Measurements from ENCODE around the gene CEP44. TPM values are rescaled to one million over a fixed set of nuclear protein-coding genes. Genes with fewer than 3 reads are reported as not detected.

CEP44 gene
- total and polyA plus RNA-seq, 9 donors = 9.7 to 18.6 (median 12.8) TPM

DNA sequence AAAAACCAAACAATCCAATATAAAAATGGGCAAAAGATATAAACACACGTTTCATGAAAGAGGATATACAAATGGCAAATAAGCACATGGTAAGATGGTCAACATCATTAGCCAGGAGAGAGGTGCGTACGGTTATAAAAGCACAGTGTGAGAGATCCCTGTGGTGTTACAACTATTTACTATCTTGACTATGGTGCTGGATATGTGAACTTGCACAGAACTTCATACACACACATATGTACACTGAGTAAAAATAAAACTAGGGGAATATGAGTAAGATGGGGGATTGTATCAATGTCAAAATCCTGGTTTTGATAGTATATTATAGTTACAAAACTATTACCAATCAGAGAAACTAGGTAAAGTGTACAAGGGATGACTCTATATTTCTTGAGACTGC, 8.6 kb upstream of the CEP44 start:
- no peaks in the 10 kb centered on the region for H3K36me3 ChIP-seq (ENCODE audit: control insufficient read depth, insufficient read depth, low read length)
- H3K27me3 ChIP-seq (ENCODE audit: control insufficient read depth, insufficient read depth, low read length) = no peaks in the 10 kb centered on the region
- no peak overlapping the region for H3K27ac ChIP-seq (ENCODE audit: low read length)
- DNase-seq = no peak
- peaks cover 6% of the 10 kb centered on the region for H3K9me3 ChIP-seq (replicated peaks; ENCODE audit: control insufficient read depth, low read depth, low read length)
- H3K4me1 ChIP-seq (ENCODE audit: control insufficient read depth, insufficient read depth, low read length) = no peaks in the 10 kb centered on the region
- H3K4me3 ChIP-seq (ENCODE audit: low read length) = no peak overlapping the region
- no CpG with 5 or more reads among the region's 3 CpGs for WGBS (ENCODE audit: insufficient coverage)

DNA sequence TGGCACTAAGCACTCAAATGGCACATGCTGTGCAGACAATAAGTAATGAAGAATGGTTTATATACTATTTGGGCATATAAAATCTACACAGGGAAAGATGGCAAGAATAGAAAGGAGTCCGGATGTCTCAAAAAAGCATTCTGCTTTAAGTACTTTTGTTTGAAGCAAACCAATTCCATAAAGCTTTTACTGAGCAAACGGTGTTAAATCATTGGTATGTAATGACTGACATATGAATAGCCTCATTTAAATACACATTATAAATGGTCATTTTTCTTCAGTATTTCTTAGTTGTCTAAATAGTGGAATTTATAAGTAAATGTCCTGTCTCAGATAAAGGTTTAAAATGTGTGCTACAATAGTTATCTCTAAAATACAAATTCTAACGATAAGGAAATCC, 6.3 kb upstream of the CEP44 start:
- Histone ChIP-seq H3K27me3 (ENCODE audit: control insufficient read depth, insufficient read depth, low read length) (no peaks in the 10 kb centered on the region), H3K4me1 (ENCODE audit: control insufficient read depth, insufficient read depth, low read length) (peaks cover 3% of the 10 kb centered on the region), H3K27ac (ENCODE audit: low read length) (no peak overlapping the region), H3K36me3 (ENCODE audit: control insufficient read depth, insufficient read depth, low read length) (no peaks in the 10 kb centered on the region), H3K4me3 (ENCODE audit: low read length) (no peak overlapping the region), H3K9me3 (replicated peaks; ENCODE audit: control insufficient read depth, low read depth, low read length) (peaks cover 6% of the 10 kb centered on the region)
- WGBS (ENCODE audit: insufficient coverage) = no CpG with 5 or more reads among the region's 3 CpGs
- DNase-seq = no peak

DNA sequence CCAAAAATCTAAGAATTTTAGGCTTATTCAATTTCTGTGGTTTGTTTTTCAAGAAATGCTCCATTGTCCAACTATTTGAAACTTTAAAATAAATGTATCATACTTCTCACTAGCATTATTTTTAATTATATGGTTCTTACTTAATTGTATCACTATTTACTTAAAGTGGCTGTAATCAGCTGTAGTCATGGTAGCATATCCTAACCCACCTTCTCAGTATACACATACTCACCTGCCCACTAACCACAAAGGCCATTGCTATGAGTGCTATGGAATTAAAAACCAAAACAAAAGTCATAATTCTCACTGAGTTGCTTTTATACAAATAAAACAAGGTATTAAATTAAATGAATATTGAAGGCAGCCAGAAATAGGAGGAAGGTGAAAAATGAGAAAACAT, 5.2 kb upstream of the CEP44 start:
- DNase-seq = no peak
- no peak overlapping the region for H3K4me3 ChIP-seq (ENCODE audit: low read length)
- no peaks in the 10 kb centered on the region for H3K36me3 ChIP-seq (ENCODE audit: control insufficient read depth, insufficient read depth, low read length)
- H3K27me3 ChIP-seq (ENCODE audit: control insufficient read depth, insufficient read depth, low read length) = no peaks in the 10 kb centered on the region
- H3K27ac ChIP-seq (ENCODE audit: low read length) = no peak overlapping the region
- H3K4me1 ChIP-seq (ENCODE audit: control insufficient read depth, insufficient read depth, low read length) = peaks cover 3% of the 10 kb centered on the region
- peaks cover 6% of the 10 kb centered on the region for H3K9me3 ChIP-seq (replicated peaks; ENCODE audit: control insufficient read depth, low read depth, low read length)

DNA sequence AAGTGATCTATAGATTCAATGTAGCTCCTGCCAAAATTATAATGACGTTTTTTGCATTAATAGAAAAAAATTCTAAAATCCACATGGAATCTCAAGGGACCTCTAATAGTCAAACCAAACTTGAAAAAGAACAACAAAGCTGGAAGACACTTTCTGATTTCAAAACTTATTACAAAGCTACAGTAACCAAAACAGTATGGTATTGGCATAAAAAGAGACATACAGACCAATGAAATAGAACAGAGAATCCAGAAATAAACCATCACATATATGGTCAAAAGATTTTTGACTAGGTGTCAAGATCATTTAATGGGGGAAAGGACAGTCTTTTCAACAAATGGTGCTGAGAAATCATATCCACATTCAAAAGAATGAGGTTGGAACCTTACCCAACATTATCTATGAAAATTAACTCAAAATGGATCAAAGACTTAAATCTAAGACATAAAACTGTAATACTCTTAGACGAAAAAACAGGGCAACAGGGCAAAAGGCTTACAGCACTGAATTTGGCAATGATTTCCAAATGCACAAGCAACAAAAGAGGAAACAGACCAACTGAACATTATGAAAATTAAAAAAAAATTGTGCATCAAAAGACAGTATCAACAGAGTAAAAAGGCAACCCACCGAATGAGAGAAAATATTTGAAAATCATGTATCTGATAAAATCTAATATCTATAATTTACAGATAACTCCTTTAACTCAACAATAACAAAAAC, 4.1 kb upstream of the CEP44 start:
- Histone ChIP-seq H3K36me3 (ENCODE audit: control insufficient read depth, insufficient read depth, low read length) (no peaks in the 10 kb centered on the region), H3K9me3 (replicated peaks; ENCODE audit: control insufficient read depth, low read depth, low read length) (peaks cover 6% of the 10 kb centered on the region), H3K27me3 (ENCODE audit: control insufficient read depth, insufficient read depth, low read length) (no peaks in the 10 kb centered on the region), H3K4me3 (ENCODE audit: low read length) (no peak overlapping the region), H3K27ac (ENCODE audit: low read length) (no peak overlapping the region), H3K4me1 (ENCODE audit: control insufficient read depth, insufficient read depth, low read length) (peaks cover 3% of the 10 kb centered on the region)
- no peak for DNase-seq
- no CpG with 5 or more reads among the region's 3 CpGs for WGBS (ENCODE audit: insufficient coverage)

DNA sequence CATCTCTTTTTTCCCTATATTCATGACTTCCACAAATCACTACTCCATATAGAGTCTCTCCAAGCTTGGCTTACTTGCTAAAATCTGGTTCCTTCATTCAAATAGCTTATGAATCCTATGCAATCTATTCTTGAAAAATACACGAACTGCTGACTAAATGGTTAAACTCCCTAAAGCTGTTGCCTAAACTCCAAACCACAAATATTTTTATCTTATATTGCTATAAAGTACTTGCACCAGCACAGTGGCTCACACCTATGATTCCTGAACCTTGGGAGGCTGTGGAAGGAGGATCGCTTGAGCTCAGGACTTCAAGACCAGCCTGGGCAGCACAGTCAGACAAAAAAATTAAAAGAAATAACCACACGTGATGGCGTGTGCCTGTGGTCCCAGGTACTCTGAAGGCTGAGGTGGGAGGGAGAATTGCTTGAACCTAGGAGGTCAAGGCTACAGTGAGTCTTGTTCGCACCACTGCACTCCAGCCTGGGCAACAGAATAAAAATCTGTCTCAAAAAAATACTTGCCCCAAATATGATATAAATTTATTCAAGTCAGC, 2.5 kb upstream of the CEP44 start:
- H3K27me3 ChIP-seq (ENCODE audit: control insufficient read depth, insufficient read depth, low read length) = no peaks in the 10 kb centered on the region
- peaks cover 6% of the 10 kb centered on the region for H3K9me3 ChIP-seq (replicated peaks; ENCODE audit: control insufficient read depth, low read depth, low read length)
- no peaks in the 10 kb centered on the region for H3K36me3 ChIP-seq (ENCODE audit: control insufficient read depth, insufficient read depth, low read length)
- peaks cover 3% of the 10 kb centered on the region for H3K4me1 ChIP-seq (ENCODE audit: control insufficient read depth, insufficient read depth, low read length)
- H3K27ac ChIP-seq (ENCODE audit: low read length) = no peak overlapping the region
- H3K4me3 ChIP-seq (ENCODE audit: low read length) = no peak overlapping the region
- WGBS (ENCODE audit: insufficient coverage) = no CpG with 5 or more reads among the region's 5 CpGs
- DNase-seq = no peak

DNA sequence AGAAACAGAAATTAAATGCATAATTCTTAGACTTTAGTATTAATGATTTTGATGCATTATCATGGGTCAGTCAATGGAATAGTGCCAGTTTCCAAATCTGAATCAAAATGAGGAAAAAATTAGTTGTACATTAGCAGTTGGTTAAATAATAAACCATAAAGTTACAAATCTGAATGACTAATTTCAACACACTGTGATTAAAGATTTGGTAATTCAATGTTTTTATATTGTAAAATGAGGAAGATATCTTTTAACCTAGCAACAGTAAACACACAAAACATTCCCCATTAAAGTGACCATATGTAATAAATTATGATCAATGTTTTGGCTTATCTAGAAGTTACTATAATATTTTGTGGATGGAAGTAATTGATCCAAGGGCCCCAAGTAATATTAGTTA, 1.8 kb upstream of the CEP44 start:
- no peak for DNase-seq
- peaks cover 3% of the 10 kb centered on the region for H3K4me1 ChIP-seq (ENCODE audit: control insufficient read depth, insufficient read depth, low read length)
- no peaks in the 10 kb centered on the region for H3K36me3 ChIP-seq (ENCODE audit: control insufficient read depth, insufficient read depth, low read length)
- no peak overlapping the region for H3K4me3 ChIP-seq (ENCODE audit: low read length)
- no peaks in the 10 kb centered on the region for H3K27me3 ChIP-seq (ENCODE audit: control insufficient read depth, insufficient read depth, low read length)
- peaks cover 6% of the 10 kb centered on the region for H3K9me3 ChIP-seq (replicated peaks; ENCODE audit: control insufficient read depth, low read depth, low read length)
- H3K27ac ChIP-seq (ENCODE audit: low read length) = no peak overlapping the region

DNA sequence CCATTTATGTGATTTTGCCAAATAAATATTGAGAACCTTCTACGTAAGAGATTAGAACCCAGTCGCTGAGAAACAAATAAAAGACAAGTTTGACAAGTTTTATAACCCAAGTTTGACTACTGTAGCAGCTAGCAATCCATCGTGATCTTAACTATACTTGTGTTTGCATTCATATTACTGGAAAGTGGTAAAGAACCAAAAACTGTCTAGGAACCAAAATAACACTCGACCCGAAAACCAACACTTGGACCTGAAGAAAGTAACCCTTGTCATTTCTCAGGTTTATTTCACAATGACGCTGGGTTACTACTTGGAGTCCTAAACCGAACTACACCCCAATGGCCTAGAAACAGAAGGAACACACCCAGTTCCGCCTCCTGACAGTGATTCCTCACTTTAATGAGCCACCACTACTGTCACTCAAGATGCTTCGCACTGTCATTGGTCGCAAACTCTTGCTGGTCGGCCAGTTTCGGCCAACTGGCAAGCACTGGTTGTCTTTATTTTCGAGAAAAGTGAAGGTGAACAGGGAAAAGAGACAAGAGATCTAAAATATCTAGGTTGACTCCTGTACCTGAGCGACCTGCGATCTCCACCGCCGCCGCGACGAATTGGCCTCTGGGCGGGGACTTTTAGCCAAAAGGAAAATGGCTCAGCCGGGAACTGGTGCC, 740 bp upstream of the CEP44 start:
- DNase-seq = peak; percentile 98
- H3K9me3 ChIP-seq (replicated peaks; ENCODE audit: control insufficient read depth, low read depth, low read length) = peaks cover 6% of the 10 kb centered on the region
- H3K4me1 ChIP-seq (ENCODE audit: control insufficient read depth, insufficient read depth, low read length) = peaks cover 3% of the 10 kb centered on the region
- peak overlapping the region; percentile 100 for H3K27ac ChIP-seq (ENCODE audit: low read length)
- H3K4me3 ChIP-seq (ENCODE audit: low read length) = peak overlapping the region; percentile 92
- no peaks in the 10 kb centered on the region for H3K27me3 ChIP-seq (ENCODE audit: control insufficient read depth, insufficient read depth, low read length)
- under 1% methylated on average over 18 of the region's 22 CpGs for WGBS (ENCODE audit: insufficient coverage)
- H3K36me3 ChIP-seq (ENCODE audit: control insufficient read depth, insufficient read depth, low read length) = no peaks in the 10 kb centered on the region

DNA sequence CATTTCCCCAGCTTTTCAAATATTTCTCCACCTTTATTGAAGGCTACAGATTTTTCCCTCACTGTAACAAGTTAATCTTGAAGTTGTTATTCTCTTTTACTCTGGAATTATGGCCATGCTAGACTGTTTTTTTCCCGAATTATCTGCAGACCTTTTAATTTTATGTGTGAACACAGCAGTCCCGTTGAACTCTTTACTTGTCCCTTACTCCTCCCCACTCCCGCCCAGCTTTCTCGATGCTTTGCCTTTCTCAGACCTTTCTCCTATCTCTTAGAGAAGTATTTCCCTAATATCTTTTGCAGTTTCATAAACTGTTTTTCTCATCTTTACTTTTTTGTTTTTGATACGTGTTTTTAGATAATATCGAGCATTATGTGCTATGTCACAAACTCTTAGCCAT, 776 bp downstream of the CEP44 start:
- Histone ChIP-seq H3K27ac (ENCODE audit: low read length) (peak overlapping the region; percentile 100), H3K4me1 (ENCODE audit: control insufficient read depth, insufficient read depth, low read length) (peaks cover 3% of the 10 kb centered on the region), H3K27me3 (ENCODE audit: control insufficient read depth, insufficient read depth, low read length) (no peaks in the 10 kb centered on the region), H3K9me3 (replicated peaks; ENCODE audit: control insufficient read depth, low read depth, low read length) (peaks cover 4% of the 10 kb centered on the region), H3K36me3 (ENCODE audit: control insufficient read depth, insufficient read depth, low read length) (no peaks in the 10 kb centered on the region), H3K4me3 (ENCODE audit: low read length) (peak overlapping the region; percentile 92)
- no CpG with 5 or more reads among the region's 6 CpGs for WGBS (ENCODE audit: insufficient coverage)
- DNase-seq = no peak

DNA sequence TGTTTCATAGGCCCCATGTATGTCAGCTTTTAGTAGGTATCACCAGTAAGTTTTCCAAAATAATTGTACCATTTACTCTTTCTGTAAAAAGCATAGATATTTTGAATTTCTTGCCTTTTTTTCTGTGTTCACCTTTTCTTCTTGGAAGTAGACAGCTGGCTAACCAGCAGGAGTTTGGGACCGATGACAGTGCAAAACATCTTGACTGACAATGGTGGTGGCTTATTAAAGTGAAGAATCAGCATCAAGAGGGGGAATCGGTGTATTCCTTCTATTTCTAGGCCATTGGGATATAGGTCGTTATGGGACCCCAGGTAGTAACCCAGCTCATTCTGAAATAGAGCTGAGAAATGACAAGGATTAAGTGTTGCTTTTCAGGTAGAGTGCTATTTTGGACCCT, 3.2 kb downstream of the CEP44 start:
- WGBS (ENCODE audit: insufficient coverage) = 91% methylated on average over 3 of the region's 3 CpGs
- no peaks in the 10 kb centered on the region for H3K36me3 ChIP-seq (ENCODE audit: control insufficient read depth, insufficient read depth, low read length)
- no peaks in the 10 kb centered on the region for H3K27me3 ChIP-seq (ENCODE audit: control insufficient read depth, insufficient read depth, low read length)
- no peak for DNase-seq
- no peak overlapping the region for H3K4me3 ChIP-seq (ENCODE audit: low read length)
- H3K9me3 ChIP-seq (replicated peaks; ENCODE audit: control insufficient read depth, low read depth, low read length) = no peaks in the 10 kb centered on the region
- H3K4me1 ChIP-seq (ENCODE audit: control insufficient read depth, insufficient read depth, low read length) = no peaks in the 10 kb centered on the region
- H3K27ac ChIP-seq (ENCODE audit: low read length) = no peak overlapping the region

DNA sequence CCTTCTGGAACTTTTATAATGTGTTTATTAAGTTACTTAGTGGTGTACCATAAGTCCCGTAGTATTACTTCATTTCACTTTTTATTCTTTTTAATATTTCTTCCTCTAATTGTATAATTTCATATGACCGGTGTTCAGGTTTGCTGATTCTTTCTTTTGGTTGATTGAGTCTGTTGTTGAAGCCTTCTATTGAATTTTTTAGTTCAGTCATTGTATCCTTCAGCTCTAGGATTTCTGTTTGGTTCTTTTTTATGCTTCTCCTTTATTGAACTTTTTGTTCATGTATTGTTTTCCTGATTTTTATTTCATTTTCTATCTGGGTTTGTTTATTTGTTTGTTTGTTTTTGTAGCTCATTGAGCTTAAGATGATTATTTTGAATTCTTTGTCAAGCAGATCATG, 8.8 kb downstream of the CEP44 start:
- Histone ChIP-seq H3K4me3 (ENCODE audit: low read length) (no peak overlapping the region), H3K36me3 (ENCODE audit: control insufficient read depth, insufficient read depth, low read length) (peaks cover 2% of the 10 kb centered on the region), H3K4me1 (ENCODE audit: control insufficient read depth, insufficient read depth, low read length) (no peaks in the 10 kb centered on the region), H3K9me3 (replicated peaks; ENCODE audit: control insufficient read depth, low read depth, low read length) (peaks cover 12% of the 10 kb centered on the region), H3K27ac (ENCODE audit: low read length) (no peak overlapping the region), H3K27me3 (ENCODE audit: control insufficient read depth, insufficient read depth, low read length) (no peaks in the 10 kb centered on the region)
- no peak for DNase-seq
- WGBS (ENCODE audit: insufficient coverage) = no CpG with 5 or more reads among the region's 2 CpGs

Measured in muscle of leg (tissue), 11 donors.